Kidney (tissue), 14 donors: ENCODE results near the gene HOXC11. TPM values are rescaled to one million over a fixed set of nuclear protein-coding genes. Genes with fewer than 3 reads are reported as not detected.

ENCODE experiments used
- DNase-seq, 5 donors: peaks; one replicate each; pipeline ENCODE4 v3.0.0-alpha.2; 2013 to 2020
- FAIRE-seq: peaks from 2 replicates; lab custom pipeline; 2012; peaks lifted over from hg19 to GRCh38; lab: Jason Lieb, UNC
- H3K27ac ChIP-seq, 2 donors: one replicate each; pipeline ENCODE4 v1.7.0; 2013; ENCODE audit warnings: low read depth in 2 of 2, low read length in 2 of 2, inconsistent platforms in 1 of 2
- H3K27me3 ChIP-seq: one replicate; pipeline ENCODE4 v1.7.1; 2013; ENCODE audit warnings: low read length, inconsistent platforms; ENCODE audit not compliant: control insufficient read depth, insufficient read depth
- H3K36me3 ChIP-seq, 3 donors: one replicate each; pipeline versions ENCODE4 v1.7.0 to v1.7.1; 2013; ENCODE audit warnings: low read length in 3 of 3, control low read depth in 1 of 3, inconsistent platforms in 1 of 3; ENCODE audit not compliant: insufficient read depth in 3 of 3, control insufficient read depth in 2 of 3
- H3K4me1 ChIP-seq, 3 donors: one replicate each; pipeline versions ENCODE4 v1.7.0 to v1.7.1; 2013; ENCODE audit warnings: low read length in 3 of 3, inconsistent platforms in 1 of 3, low read depth in 1 of 3; ENCODE audit not compliant: control insufficient read depth in 2 of 3, insufficient read depth in 2 of 3
- H3K4me3 ChIP-seq, 3 donors: one replicate each; pipeline versions ENCODE4 v1.7.0 to v1.8.1; 2013; ENCODE audit warnings: low read length in 3 of 3, control low read depth in 1 of 3, inconsistent platforms in 1 of 3
- H3K9ac ChIP-seq, 3 donors: one replicate each; pipeline versions ENCODE4 v1.7.0 to v1.7.1; 2013; ENCODE audit warnings: low read length in 3 of 3, control low read depth in 1 of 3, inconsistent platforms in 1 of 3
- H3K9me3 ChIP-seq, 3 donors: one replicate each; pipeline versions ENCODE4 v1.7.0 to v1.7.1; 2013; ENCODE audit warnings: low read length in 3 of 3, control low read depth in 1 of 3, inconsistent platforms in 1 of 3; ENCODE audit not compliant: control insufficient read depth in 2 of 3, insufficient read depth in 1 of 3
- CTCF ChIP-seq: IDR thresholded peaks from 3 replicates; pipeline ENCODE4 v1.5.1; 2012; ENCODE audit warnings: mild to moderate bottlenecking, moderate library complexity, borderline replicate concordance; ENCODE audit not compliant: insufficient read depth; ENCODE audit errors: extremely low read depth
- intact Hi-C: fragments of 100-400 bp; cut with DNase I; formaldehyde crosslinking; loops from one replicate; pipeline ENCODE4 v1.11.1; 2022
- polyA plus RNA-seq: library from polyadenylated mRNA; stranded (reverse); fragments of 350-450 nt; fragmentation: Illumina TruSeq; extraction: RNeasy Lipid Tissue Mini Kit (QIAGEN cat#74804); gene quantifications from one replicate; pipeline ENCODE4 v1.2.3, GENCODE V29; 2014; ENCODE audit warnings: low read depth, low replicate concordance; ENCODE audit not compliant: insufficient read depth
- total RNA-seq: library from RNA; stranded (reverse); fragmentation: NEBNext Ultra II Directional; extraction: Animal tissue kit (Norgen Biotek cat#: 25700); gene quantifications from one replicate; pipeline ENCODE4 v1.2.1, GENCODE V29; 2021
- donor health status: control.
- donor health status: control.
- donor health status: control.
- donor health status: control.
- donor health status: control.
- donor health status: DM: yes; HTN: yes; CAD: no.
- donor health status: Normal renal cell carcinoma (clear cell type).

The HOXC11 gene
- total and polyA plus RNA-seq, 2 donors from 2014 or later, result 0.75 to 1.4 TPM

GRCh38 chr12:53955776-53956250, 17.1 kb upstream of the HOXC11 start:
- H3K27me3 ChIP-seq, result peaks cover 85% of the 10 kb centered on the region
- DNase-seq, result no peak
- no peaks in the 10 kb centered on the region for H3K36me3 ChIP-seq
- H3K27ac ChIP-seq, result no peak overlapping the region
- no peak for TF ChIP-seq CTCF
- intact Hi-C loops, result no loop called here
- H3K4me3 ChIP-seq, result no peak overlapping the region
- no peaks in the 10 kb centered on the region for H3K4me1 ChIP-seq
- no peak overlapping the region for H3K9ac ChIP-seq
- no peaks in the 10 kb centered on the region for H3K9me3 ChIP-seq
- no peak for FAIRE-seq

GRCh38 chr12:53956251-53956887, 16.6 kb upstream of the HOXC11 start:
- no peak overlapping the region for H3K4me3 ChIP-seq
- no peaks in the 10 kb centered on the region for H3K4me1 ChIP-seq
- FAIRE-seq, result no peak
- H3K9me3 ChIP-seq, result no peaks in the 10 kb centered on the region
- DNase-seq, result no peak
- no peak overlapping the region for H3K9ac ChIP-seq
- H3K27ac ChIP-seq, result no peak overlapping the region
- H3K27me3 ChIP-seq, result peaks cover 80% of the 10 kb centered on the region
- no peaks in the 10 kb centered on the region for H3K36me3 ChIP-seq
- TF ChIP-seq CTCF, result no peak
- intact Hi-C loops, result no loop called here

GRCh38 chr12:53956914-53957536, 15.9 kb upstream of the HOXC11 start:
- intact Hi-C loops, result no loop called here
- Histone ChIP-seq H3K27me3 (peaks cover 77% of the 10 kb centered on the region), H3K4me1 (no peaks in the 10 kb centered on the region), H3K9me3 (no peaks in the 10 kb centered on the region), H3K4me3 (no peak overlapping the region), H3K36me3 (no peaks in the 10 kb centered on the region), H3K27ac (no peak overlapping the region), H3K9ac (no peak overlapping the region)
- FAIRE-seq, result no peak
- no peak for DNase-seq
- no peak for TF ChIP-seq CTCF
